22Rv1 (cell line): ENCODE results near the gene FBXO41.
A peak's percentile ranks its signal among the peaks of the same experiment; 100 is the strongest.

ENCODE experiments used
- H3K27ac ChIP-seq: fragments of 450-650 bp; 2 replicates; pipeline ENCODE4 v1.5.1; 2017
- ZFX ChIP-seq: fragments of 450-650 bp; IDR thresholded peaks from 2 replicates; pipeline ENCODE4 v1.6.1; 2017; ENCODE audit warnings: antibody characterized with exemption, borderline replicate concordance
- TF ChIP-seq, protein P1 (sequence below): fragments of 450-650 bp; IDR thresholded peaks from 2 replicates; pipeline ENCODE4 v1.5.1; 2017; ENCODE audit warnings: mild to moderate bottlenecking

FBXO41 gene

GRCh38 chr2:73217160-73217559, 67.1 kb downstream of the FBXO41 start:
- TF ChIP-seq, protein P1, sequence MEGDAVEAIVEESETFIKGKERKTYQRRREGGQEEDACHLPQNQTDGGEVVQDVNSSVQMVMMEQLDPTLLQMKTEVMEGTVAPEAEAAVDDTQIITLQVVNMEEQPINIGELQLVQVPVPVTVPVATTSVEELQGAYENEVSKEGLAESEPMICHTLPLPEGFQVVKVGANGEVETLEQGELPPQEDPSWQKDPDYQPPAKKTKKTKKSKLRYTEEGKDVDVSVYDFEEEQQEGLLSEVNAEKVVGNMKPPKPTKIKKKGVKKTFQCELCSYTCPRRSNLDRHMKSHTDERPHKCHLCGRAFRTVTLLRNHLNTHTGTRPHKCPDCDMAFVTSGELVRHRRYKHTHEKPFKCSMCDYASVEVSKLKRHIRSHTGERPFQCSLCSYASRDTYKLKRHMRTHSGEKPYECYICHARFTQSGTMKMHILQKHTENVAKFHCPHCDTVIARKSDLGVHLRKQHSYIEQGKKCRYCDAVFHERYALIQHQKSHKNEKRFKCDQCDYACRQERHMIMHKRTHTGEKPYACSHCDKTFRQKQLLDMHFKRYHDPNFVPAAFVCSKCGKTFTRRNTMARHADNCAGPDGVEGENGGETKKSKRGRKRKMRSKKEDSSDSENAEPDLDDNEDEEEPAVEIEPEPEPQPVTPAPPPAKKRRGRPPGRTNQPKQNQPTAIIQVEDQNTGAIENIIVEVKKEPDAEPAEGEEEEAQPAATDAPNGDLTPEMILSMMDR: no peak
- no peak for TF ChIP-seq ZFX
- H3K27ac ChIP-seq: no peak overlapping the region

GRCh38 chr2:73215254-73215653, 69.0 kb downstream of the FBXO41 start:
- no peak for TF ChIP-seq ZFX
- TF ChIP-seq, protein P1: no peak
- peak overlapping the region; percentile 78; the same call in 1 of the 2 replicates for H3K27ac ChIP-seq

DNA sequence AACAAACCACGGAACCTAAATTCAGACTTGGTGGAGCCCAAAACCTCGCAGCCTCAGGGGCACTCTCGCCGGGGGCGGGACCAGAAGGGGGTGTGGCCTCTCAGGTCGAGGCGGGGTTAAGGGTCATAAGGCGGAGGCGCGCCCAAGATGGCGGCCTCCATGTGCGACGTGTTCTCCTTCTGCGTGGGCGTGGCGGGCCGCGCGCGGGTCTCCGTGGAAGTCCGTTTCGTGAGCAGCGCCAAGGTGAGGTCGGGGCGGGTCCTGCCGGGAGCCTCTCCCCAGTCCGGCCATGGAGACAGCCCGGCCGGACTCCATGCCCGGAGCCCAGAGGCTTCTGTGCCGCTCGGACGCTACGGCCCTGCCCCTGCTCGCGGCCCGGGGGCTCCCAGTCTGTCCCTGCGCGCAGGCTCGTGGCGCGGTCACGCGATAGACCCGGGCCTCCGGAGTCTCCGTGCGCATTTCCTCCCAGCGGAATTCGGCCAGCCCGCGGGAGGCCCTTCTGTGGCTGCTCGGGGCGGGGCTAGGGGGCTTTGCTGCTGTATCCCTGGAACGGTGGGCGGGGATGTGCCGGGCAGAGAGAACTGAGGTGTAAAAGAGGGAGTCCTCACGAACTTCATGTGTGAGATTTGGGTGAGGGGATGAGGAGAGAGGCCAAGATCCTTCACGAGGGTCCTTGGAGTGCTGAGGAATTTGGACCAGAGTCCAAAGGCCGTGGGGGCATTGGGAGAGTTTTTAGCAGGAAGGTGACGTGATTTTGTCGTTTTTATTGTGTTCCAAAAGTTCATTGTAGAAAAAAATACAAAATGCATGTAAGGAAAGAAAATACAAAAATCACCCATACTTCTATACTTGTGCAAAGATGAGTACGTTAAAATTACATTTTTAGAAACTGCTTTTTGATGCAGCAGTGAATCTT, 69.9 kb downstream of the FBXO41 start, which contains the start of gene SMYD5:
Gene SMYD5, plus strand, starts transcription at position 126 of the 916 bp plus-strand sequence. Its CDS starts 22 bp downstream, at position 148.
- H3K27ac ChIP-seq: peak within 1 kb of the TSS; percentile 78
- TF ChIP-seq ZFX: no peak
- TF ChIP-seq, protein P1: no peak

DNA sequence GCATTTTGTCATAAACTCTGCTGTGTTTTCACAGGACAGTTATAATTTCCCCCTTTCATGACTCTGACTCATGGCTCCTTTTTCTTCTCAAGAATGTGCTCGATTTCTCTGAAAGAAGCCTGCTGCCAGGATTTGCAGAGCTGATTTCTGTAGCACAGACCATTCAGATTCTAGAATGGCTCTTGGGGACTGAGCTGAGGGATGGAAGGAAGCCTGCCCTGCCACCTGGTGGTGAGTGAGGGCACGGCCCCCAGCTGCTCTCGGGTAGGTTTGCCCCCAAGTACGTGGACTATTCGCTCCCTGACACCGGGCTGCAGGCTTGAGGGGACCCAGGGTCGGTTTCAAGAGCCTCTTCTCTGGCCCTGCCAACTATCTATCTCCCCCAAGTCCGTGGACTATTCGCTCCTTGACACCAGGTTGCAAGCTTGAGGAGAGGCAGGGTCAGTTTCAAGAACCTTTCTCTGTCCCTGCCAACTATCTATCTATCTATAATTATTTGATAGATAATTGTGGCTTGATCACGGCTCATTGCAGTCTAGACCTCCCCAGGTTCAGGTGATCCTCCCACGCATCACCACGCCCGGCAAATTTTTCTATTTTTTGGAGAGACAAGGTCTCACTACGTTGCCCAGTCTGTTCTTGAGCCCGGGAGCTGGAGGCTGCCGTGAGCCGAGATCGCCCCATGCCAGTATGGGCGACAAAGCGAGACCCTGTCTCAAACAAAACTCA, 71.7 kb downstream of the FBXO41 start:
- TF ChIP-seq, protein P1: peak; percentile 94
- no peak for TF ChIP-seq ZFX
- H3K27ac ChIP-seq: peak overlapping the region; percentile 78; the same call in 1 of the 2 replicates

GRCh38 chr2:73212098-73212447, 72.2 kb downstream of the FBXO41 start:
- H3K27ac ChIP-seq: no peak overlapping the region
- no peak for TF ChIP-seq ZFX
- TF ChIP-seq, protein P1: no peak

- TF ChIP-seq, protein P1: no peak
- no peak for TF ChIP-seq ZFX
- H3K27ac ChIP-seq: no peak overlapping the region
These were observed 73.6 kb downstream of the FBXO41 start for GRCh38 chr2:73210696-73211095.
